ENCODE data around the gene TMEM231. TPM values are rescaled to one million over a fixed set of nuclear protein-coding genes. Genes with fewer than 3 reads are reported as not detected.
"Not testable (repeated sequence)": the region's sequence is repeated elsewhere in the genome, so short reads cannot be mapped to it uniquely, and the experiment has no call there.

Gene TMEM231
- total RNA-seq, 1 donor from 2014 or later, result 13.9 TPM

- no peak for DNase-seq (ENCODE audit: low spot score)
These were observed 10.8 kb upstream of the TMEM231 start for GRCh38 chr16:75566758-75567255.

- DNase-seq (ENCODE audit: low spot score), result peak; percentile 85
These were observed 10.1 kb upstream of the TMEM231 start, which contains the start of gene GABARAPL2 for GRCh38 chr16:75566040-75566757. Gene GABARAPL2 (plus strand): TSS chr16:75566379. CDS start chr16:75566487, 108 bp downstream.

- DNase-seq (ENCODE audit: low spot score), result no peak
These were observed 9.6 kb upstream of the TMEM231 start for GRCh38 chr16:75565640-75566039.

GRCh38 chr16:75559564-75560372 lies 3.7 kb upstream of the TMEM231 start:
- no peak for DNase-seq (ENCODE audit: low spot score)

GRCh38 chr16:75558846-75559401 lies 2.9 kb upstream of the TMEM231 start:
- no peak for DNase-seq (ENCODE audit: low spot score)

- DNase-seq (ENCODE audit: low spot score), result no peak
These were observed 439 bp upstream of the TMEM231 start for GRCh38 chr16:75556431-75556950.

- peak; percentile 79 for DNase-seq (ENCODE audit: low spot score)
These were observed 792 bp downstream of the TMEM231 start for GRCh38 chr16:75555213-75555706.

- no peak for DNase-seq (ENCODE audit: low spot score)
These were observed 3.1 kb downstream of the TMEM231 start for GRCh38 chr16:75552951-75553350.

GRCh38 chr16:75550211-75550662 lies 5.8 kb downstream of the TMEM231 start:
- DNase-seq (ENCODE audit: low spot score), result peak; percentile 59

- not testable (repeated sequence) for DNase-seq (ENCODE audit: low spot score)
These were observed 7.6 kb downstream of the TMEM231 start for GRCh38 chr16:75548456-75548855.

GRCh38 chr16:75546293-75546692 lies 9.8 kb downstream of the TMEM231 start:
- DNase-seq (ENCODE audit: low spot score), result no peak

- not testable (repeated sequence) for DNase-seq (ENCODE audit: low spot score)
These were observed 10.2 kb downstream of the TMEM231 start for GRCh38 chr16:75545879-75546278.

- not testable (repeated sequence) for DNase-seq (ENCODE audit: low spot score)
These were observed 13.6 kb downstream of the TMEM231 start for GRCh38 chr16:75542462-75542861.

GRCh38 chr16:75541236-75541635 lies 14.8 kb downstream of the TMEM231 start:
- no peak for DNase-seq (ENCODE audit: low spot score)

GRCh38 chr16:75538882-75539565 lies 17.0 kb downstream of the TMEM231 start:
- DNase-seq (ENCODE audit: low spot score), result not testable (repeated sequence)

GRCh38 chr16:75537776-75538175 lies 18.3 kb downstream of the TMEM231 start:
- no peak for DNase-seq (ENCODE audit: low spot score)

- DNase-seq (ENCODE audit: low spot score), result no peak
These were observed 20.2 kb downstream of the TMEM231 start, which contains the start of gene CHST5 for GRCh38 chr16:75535901-75536300. Gene CHST5 (minus strand): TSS chr16:75536108. CDS start chr16:75530384, 5,724 bp downstream.

GRCh38 chr16:75535211-75535843 lies 20.7 kb downstream of the TMEM231 start:
- DNase-seq (ENCODE audit: low spot score), result no peak

GRCh38 chr16:75534560-75535205 lies 21.4 kb downstream of the TMEM231 start:
- no peak for DNase-seq (ENCODE audit: low spot score)

- DNase-seq (ENCODE audit: low spot score), result no peak
These were observed 23.3 kb downstream of the TMEM231 start for GRCh38 chr16:75532791-75533190.

Data from mucosa of gallbladder (tissue), 1 donor.